Activated T-cell treated with anti-CD3 and anti-CD28 coated beads, Interleukin-2, amount 50 U/mL, for 4 hours (primary cell): ENCODE results near the gene CSMD2. TPM values are rescaled to one million over a fixed set of nuclear protein-coding genes. Genes with fewer than 3 reads are reported as not detected.
"Not testable (repeated sequence)": the region's sequence is repeated elsewhere in the genome, so short reads cannot be mapped to it uniquely, and the experiment has no call there.

Source experiments
- ATAC-seq, 2 donors: fragments of 200-7000 bp; cut with Tn5 transposase; one replicate each; pipeline ENCODE4 v1.10.0; 2021
- DNase-seq: peaks from one replicate; pipeline ENCODE4 v3.0.0-alpha.2; 2020
- H3K27me3 Mint-ChIP-seq: one replicate; pipeline ENCODE4 v1.8.0; 2021; ENCODE audit warnings: low read depth, mixed read lengths
- H3K36me3 Mint-ChIP-seq: one replicate; pipeline ENCODE4 v1.8.0; 2022; ENCODE audit warnings: mixed read lengths; ENCODE audit not compliant: insufficient read depth
- H3K4me1 Mint-ChIP-seq: one replicate; pipeline ENCODE4 v1.8.0; 2021; ENCODE audit warnings: low read depth, mixed read lengths
- H3K4me3 Mint-ChIP-seq: one replicate; pipeline ENCODE4 v1.8.0; 2021; ENCODE audit warnings: mild to moderate bottlenecking, moderate library complexity, mixed read lengths
- H3K9me3 Mint-ChIP-seq: one replicate; pipeline ENCODE4 v1.8.0; 2021; ENCODE audit warnings: mixed read lengths
- total RNA-seq, 3 donors: library from RNA; stranded (reverse); gene quantifications; one replicate each; pipeline ENCODE4 v1.2.1, GENCODE V29; 2021

CSMD2 gene
- total RNA-seq, result not detected

DNA sequence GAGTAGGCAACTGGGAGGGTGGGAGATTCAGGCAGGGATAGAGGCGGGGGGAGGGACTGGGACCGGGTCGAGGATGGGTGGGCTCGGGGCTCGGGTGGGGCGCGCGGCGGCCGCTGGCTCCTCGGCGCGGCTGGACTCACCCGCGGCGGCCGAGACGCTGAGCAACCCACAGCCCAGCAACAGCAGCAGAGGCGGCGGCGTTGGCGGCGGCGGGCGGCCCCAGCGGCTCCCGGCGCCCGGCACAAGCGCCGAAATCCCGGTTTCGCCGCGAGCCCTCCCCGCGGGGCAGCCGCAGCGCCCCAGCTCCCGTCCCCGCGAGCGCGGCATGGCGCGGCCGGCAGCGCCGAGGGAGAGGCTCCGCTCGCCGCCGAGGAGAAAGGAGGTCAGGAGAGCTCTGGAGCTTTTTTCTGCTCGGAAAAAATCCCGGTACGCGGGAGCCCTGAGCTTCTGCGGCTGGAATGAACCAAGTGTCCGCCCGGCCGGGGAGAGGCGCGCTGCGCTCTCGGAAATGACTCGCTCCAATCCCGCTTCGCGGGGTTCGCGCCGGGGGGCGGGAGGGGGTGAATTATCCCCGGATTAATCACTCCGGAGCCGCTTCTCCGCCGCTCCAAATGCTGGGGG is at the start of gene CSMD2:
Gene CSMD2 (minus strand): TSS at position 460 of the 621 bp plus-strand sequence. CDS start 133 bp downstream, at position 327.
- peak within 1 kb of the TSS; percentile 19 for H3K4me3 Mint-ChIP-seq

GRCh38 chr1:34213956-34214355 is 48.9 kb upstream of the CSMD2 start:
- Mint-ChIP-seq H3K27me3 (peaks cover 4% of the 10 kb centered on the region), H3K4me1 (no peaks in the 10 kb centered on the region), H3K4me3 (no peak overlapping the region), H3K36me3 (no peaks in the 10 kb centered on the region), H3K9me3 (no peaks in the 10 kb centered on the region)
- DNase-seq (no peak), ATAC-seq (no peak)

More for the DNA sequence above, at the start of gene CSMD2:
- H3K9me3 Mint-ChIP-seq, result no peaks in the 10 kb centered on the region
- no peak for ATAC-seq
- peaks cover 68% of the 10 kb centered on the region for H3K27me3 Mint-ChIP-seq
- no peak for DNase-seq
- peaks cover 8% of the 10 kb centered on the region for H3K4me1 Mint-ChIP-seq
- H3K36me3 Mint-ChIP-seq, result no peaks in the 10 kb centered on the region

GRCh38 chr1:34212673-34213072 is 47.6 kb upstream of the CSMD2 start:
- H3K4me3 Mint-ChIP-seq, result no peak overlapping the region
- H3K36me3 Mint-ChIP-seq, result no peaks in the 10 kb centered on the region
- peaks cover 6% of the 10 kb centered on the region for H3K27me3 Mint-ChIP-seq

DNA sequence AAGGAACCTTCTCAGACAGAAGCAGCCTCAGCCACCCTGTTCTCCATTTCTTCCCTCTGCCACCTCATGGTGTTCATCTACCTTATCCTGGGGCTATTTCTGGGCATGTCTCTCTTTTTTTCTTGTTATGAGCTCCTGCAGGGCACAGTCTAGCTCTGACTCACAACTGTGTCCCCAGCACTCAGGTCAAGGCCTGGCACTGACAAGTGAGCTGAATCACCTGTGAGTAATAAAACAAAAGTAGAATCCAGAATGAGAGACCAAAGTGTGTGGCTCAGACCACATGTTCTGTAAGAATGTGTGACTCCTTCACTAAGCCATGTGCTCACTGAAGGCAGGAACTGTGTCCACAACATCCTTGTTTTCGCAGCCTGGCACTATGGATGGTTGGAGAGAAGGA is 34.9 kb upstream of the CSMD2 start:
- H3K4me1 Mint-ChIP-seq, result no peaks in the 10 kb centered on the region
- no peaks in the 10 kb centered on the region for H3K9me3 Mint-ChIP-seq
- DNase-seq, result no peak

More at GRCh38 chr1:34212673-34213072, 47.6 kb upstream of the CSMD2 start:
- H3K9me3 Mint-ChIP-seq, result no peaks in the 10 kb centered on the region
- ATAC-seq (no peak), DNase-seq (no peak)
- no peaks in the 10 kb centered on the region for H3K4me1 Mint-ChIP-seq

GRCh38 chr1:34192621-34193020 is 27.6 kb upstream of the CSMD2 start:
- Mint-ChIP-seq H3K27me3 (peaks cover 11% of the 10 kb centered on the region), H3K4me1 (no peaks in the 10 kb centered on the region), H3K4me3 (no peak overlapping the region), H3K36me3 (no peaks in the 10 kb centered on the region), H3K9me3 (no peaks in the 10 kb centered on the region)
- DNase-seq, result no peak
- ATAC-seq, result no peak

More for the DNA sequence above, 34.9 kb upstream of the CSMD2 start:
- H3K36me3 Mint-ChIP-seq, result no peaks in the 10 kb centered on the region
- H3K4me3 Mint-ChIP-seq, result no peak overlapping the region
- ATAC-seq, result peak; percentile 43 to 62
- peaks cover 9% of the 10 kb centered on the region for H3K27me3 Mint-ChIP-seq

- no peaks in the 10 kb centered on the region for H3K4me1 Mint-ChIP-seq
- ATAC-seq, result no peak
- no peaks in the 10 kb centered on the region for H3K9me3 Mint-ChIP-seq
- no peak overlapping the region for H3K4me3 Mint-ChIP-seq
- H3K27me3 Mint-ChIP-seq, result peaks cover 20% of the 10 kb centered on the region
- no peak for DNase-seq
- no peaks in the 10 kb centered on the region for H3K36me3 Mint-ChIP-seq
Measured at GRCh38 chr1:34190692-34191091, 25.7 kb upstream of the CSMD2 start.

- ATAC-seq, result no peak
- DNase-seq, result no peak
- Mint-ChIP-seq H3K27me3 (peaks cover 22% of the 10 kb centered on the region), H3K4me3 (no peak overlapping the region), H3K36me3 (no peaks in the 10 kb centered on the region), H3K4me1 (no peaks in the 10 kb centered on the region), H3K9me3 (no peaks in the 10 kb centered on the region)
Measured at GRCh38 chr1:34188985-34189384, 24.0 kb upstream of the CSMD2 start.

DNA sequence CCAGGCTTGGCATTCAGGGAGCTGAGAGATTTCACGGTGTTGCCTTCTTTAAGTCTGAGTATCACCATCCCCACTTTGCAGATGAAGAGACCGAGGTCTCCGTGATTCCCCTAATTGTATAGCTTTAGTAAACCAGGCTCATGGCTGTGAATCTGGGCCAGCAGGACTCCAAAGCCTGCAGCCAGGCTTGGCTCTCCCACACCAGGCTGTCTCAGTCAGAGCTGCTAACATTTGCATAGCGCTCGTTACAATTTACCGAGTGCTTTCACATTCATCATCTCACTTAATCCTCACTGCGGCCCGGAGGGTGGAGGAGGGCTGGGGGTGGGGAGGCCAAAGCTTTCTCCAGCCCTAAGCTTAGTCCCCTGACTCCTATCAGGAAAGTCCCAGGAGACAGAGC is 23.4 kb upstream of the CSMD2 start:
- H3K36me3 Mint-ChIP-seq, result no peaks in the 10 kb centered on the region
- no peak for ATAC-seq
- H3K27me3 Mint-ChIP-seq, result peaks cover 23% of the 10 kb centered on the region

DNA sequence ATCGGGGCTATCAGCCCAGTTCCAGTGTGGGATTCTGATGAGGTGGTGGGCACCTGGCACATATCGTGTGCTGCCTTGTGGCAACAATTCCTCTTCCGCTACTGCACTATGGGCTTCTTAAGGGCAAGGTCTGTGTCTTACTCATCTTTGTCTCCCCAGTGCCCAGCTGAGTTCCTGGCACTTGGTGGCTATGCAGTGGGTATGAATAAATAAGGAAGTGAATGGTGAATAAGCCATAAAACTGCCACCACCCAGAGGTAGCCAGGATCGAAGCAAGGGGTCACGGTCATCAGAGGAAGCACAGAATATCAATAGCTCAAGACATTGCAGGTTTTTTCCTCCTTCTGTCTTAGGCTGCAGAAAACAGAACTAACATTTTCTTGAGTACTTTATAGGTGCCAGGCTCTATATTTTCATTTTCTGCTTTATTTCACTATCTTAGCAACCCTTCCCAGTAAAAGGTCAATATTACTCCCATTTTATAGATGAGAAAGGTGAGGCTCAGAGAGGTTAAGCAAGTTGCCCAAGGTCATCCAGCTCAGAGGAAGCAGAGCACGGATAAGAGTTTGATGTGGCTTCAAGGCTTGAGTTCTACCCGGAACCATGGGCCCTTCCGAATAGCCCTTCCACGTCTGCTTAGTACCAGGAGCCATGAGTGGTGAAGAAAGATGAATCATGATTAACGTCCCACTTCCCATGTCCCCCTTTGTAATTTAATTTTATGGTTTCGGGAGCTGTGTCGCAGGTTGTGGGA is 21.9 kb upstream of the CSMD2 start:
- no peak for DNase-seq
- H3K9me3 Mint-ChIP-seq, result no peaks in the 10 kb centered on the region

More for the DNA sequence above, 23.4 kb upstream of the CSMD2 start:
- no peaks in the 10 kb centered on the region for H3K9me3 Mint-ChIP-seq
- no peak overlapping the region for H3K4me3 Mint-ChIP-seq
- no peak for DNase-seq
- H3K4me1 Mint-ChIP-seq, result no peaks in the 10 kb centered on the region

DNA sequence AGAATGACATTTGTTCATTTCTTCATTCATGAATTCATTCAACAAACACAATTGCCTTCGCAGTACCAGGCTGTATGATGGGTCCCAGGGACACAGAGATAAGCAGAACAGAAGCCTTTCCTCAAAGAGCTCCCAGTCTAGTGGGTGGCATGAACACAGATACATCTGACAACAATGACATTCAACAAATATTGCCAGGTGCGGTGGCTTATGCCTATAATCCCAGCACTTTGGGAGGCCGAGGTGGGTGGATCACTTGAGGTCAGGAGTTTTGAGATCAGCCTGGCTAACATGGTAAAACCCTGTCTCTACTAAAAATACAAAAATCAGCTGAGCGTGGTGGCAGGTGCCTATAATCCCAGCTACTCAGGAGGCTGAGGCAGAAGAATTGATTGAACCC is 18.4 kb upstream of the CSMD2 start:
- H3K27me3 Mint-ChIP-seq, result peaks cover 23% of the 10 kb centered on the region

More for the DNA sequence above, 21.9 kb upstream of the CSMD2 start:
- ATAC-seq, result no peak
- Mint-ChIP-seq H3K36me3 (no peaks in the 10 kb centered on the region), H3K4me1 (no peaks in the 10 kb centered on the region), H3K4me3 (no peak overlapping the region), H3K27me3 (peaks cover 21% of the 10 kb centered on the region)

GRCh38 chr1:34178072-34178471 is 13.0 kb upstream of the CSMD2 start:
- Mint-ChIP-seq H3K4me1 (no peaks in the 10 kb centered on the region), H3K27me3 (peaks cover 31% of the 10 kb centered on the region), H3K36me3 (no peaks in the 10 kb centered on the region), H3K9me3 (no peaks in the 10 kb centered on the region), H3K4me3 (no peak overlapping the region)
- ATAC-seq (no peak), DNase-seq (no peak)

More for the DNA sequence above, 18.4 kb upstream of the CSMD2 start:
- not testable (repeated sequence) for H3K9me3 Mint-ChIP-seq, H3K36me3 Mint-ChIP-seq, H3K4me1 Mint-ChIP-seq, ATAC-seq, DNase-seq, H3K4me3 Mint-ChIP-seq

DNA sequence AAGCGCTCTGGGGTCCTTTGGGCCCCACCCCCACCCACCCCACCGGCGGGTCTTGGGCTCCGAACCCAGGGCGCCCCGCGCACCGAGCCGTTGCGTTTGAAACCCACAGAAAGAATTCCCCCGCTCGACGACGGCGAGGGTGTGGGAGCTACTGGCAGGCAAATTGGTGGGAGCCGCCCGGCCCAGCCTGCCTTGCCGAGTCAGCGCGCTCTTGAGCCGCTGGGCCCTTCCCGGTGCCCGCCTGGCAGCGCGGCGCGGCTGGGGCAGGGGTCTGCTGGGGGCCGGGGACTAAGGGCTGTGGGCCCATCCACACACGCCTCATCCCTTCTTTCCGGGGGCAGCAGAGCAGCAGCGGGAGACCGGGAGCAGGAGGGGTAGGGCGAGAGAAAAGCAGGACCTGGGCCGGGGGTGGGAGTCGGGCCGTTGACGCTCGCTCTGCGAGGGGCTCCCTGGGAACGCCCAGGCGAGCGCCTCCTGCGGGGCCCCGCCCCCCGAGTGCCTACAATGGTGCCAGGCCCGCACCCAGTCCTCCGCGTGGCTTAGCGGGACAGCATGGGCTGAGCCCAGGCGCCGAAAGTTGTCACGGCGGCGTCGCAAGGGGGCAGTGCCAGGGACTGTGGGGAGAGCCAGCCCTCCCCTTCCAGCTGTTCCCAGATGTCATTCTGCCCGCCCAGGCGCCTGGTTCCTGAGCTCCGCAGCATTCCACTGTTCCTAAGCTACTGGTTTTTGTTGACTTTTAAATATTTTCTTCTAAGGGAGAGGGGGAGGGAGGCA is 12.0 kb upstream of the CSMD2 start, which contains the start of gene C1orf94:
Gene C1orf94 (plus strand): TSS at position 78 of the 774 bp plus-strand sequence. CDS start 883 bp downstream, outside the sequence.
- no peaks in the 10 kb centered on the region for H3K36me3 Mint-ChIP-seq
- no peaks in the 10 kb centered on the region for H3K4me1 Mint-ChIP-seq
- no peak within 1 kb of the TSS for H3K4me3 Mint-ChIP-seq
- H3K27me3 Mint-ChIP-seq, result peaks cover 31% of the 10 kb centered on the region
- no peak for ATAC-seq
- DNase-seq, result no peak
- no peaks in the 10 kb centered on the region for H3K9me3 Mint-ChIP-seq

- Mint-ChIP-seq H3K4me3 (no peak overlapping the region), H3K27me3 (peaks cover 35% of the 10 kb centered on the region), H3K4me1 (no peaks in the 10 kb centered on the region), H3K36me3 (no peaks in the 10 kb centered on the region), H3K9me3 (no peaks in the 10 kb centered on the region)
- no peak for ATAC-seq
- no peak for DNase-seq
Measured at GRCh38 chr1:34175744-34176143, 10.7 kb upstream of the CSMD2 start.

DNA sequence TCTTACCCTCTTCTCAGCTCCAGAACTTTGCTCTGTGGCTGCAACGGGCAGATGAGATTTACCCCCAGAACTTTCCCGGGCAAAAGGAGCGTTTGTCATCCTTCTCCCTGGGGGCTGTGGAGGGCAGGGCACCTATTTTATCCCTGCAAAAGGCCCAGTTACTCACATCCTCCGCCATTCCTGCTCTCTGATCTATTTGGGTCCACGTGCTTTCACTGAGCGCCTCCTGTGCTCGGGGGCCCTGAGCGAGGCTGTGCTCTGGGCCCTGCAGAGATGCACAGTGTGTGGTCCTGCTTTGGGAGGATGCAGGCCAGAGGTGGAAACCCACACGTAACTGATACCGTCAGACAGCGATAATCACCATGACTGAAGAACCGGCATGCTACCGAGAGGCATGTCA is 2.4 kb upstream of the CSMD2 start:
- Mint-ChIP-seq H3K27me3 (peaks cover 51% of the 10 kb centered on the region), H3K4me3 (no peak overlapping the region), H3K9me3 (no peaks in the 10 kb centered on the region), H3K4me1 (peaks cover 8% of the 10 kb centered on the region), H3K36me3 (no peaks in the 10 kb centered on the region)
- DNase-seq (no peak), ATAC-seq (no peak)
